AML-193 (cell line): ENCODE results near the gene ZCCHC2.

Experiments used
- DNase-seq, 2 experiments: peaks; one replicate each; lab custom pipeline; 2025; lab: John Stamatoyannopoulos, UW

ZCCHC2 gene

GRCh38 chr18:62510789-62511188 lies 12.0 kb upstream of the ZCCHC2 start:
- DNase-seq, result no peak

GRCh38 chr18:62512532-62512931 lies 10.3 kb upstream of the ZCCHC2 start:
- DNase-seq, result no peak

GRCh38 chr18:62512996-62513395 lies 9.8 kb upstream of the ZCCHC2 start:
- DNase-seq, result no peak

GRCh38 chr18:62514570-62514969 lies 8.3 kb upstream of the ZCCHC2 start:
- no peak for DNase-seq

- no peak for DNase-seq
Measured at GRCh38 chr18:62516242-62516641, 6.6 kb upstream of the ZCCHC2 start.

GRCh38 chr18:62518460-62519375 lies 4.1 kb upstream of the ZCCHC2 start:
- no peak for DNase-seq

GRCh38 chr18:62519684-62520083 lies 3.1 kb upstream of the ZCCHC2 start:
- no peak for DNase-seq

GRCh38 chr18:62521082-62521481 lies 1.7 kb upstream of the ZCCHC2 start:
- DNase-seq, result no peak

- DNase-seq, result no peak
Measured at GRCh38 chr18:62521593-62521992, 1.2 kb upstream of the ZCCHC2 start.

GRCh38 chr18:62522178-62522503 lies 684 bp upstream of the ZCCHC2 start:
- no peak for DNase-seq

- DNase-seq, result no peak
Measured at GRCh38 chr18:62523255-62523588, 397 bp downstream of the ZCCHC2 start.

- DNase-seq, result no peak
Measured at GRCh38 chr18:62523631-62524439, 1.0 kb downstream of the ZCCHC2 start.

- no peak for DNase-seq
Measured at GRCh38 chr18:62524440-62525200, 1.8 kb downstream of the ZCCHC2 start.

GRCh38 chr18:62525608-62526007 lies 2.8 kb downstream of the ZCCHC2 start:
- no peak for DNase-seq

GRCh38 chr18:62526098-62527025 lies 3.5 kb downstream of the ZCCHC2 start:
- DNase-seq, result no peak

GRCh38 chr18:62529597-62529996 lies 6.8 kb downstream of the ZCCHC2 start:
- no peak for DNase-seq

GRCh38 chr18:62531078-62531477 lies 8.3 kb downstream of the ZCCHC2 start:
- DNase-seq, result no peak

GRCh38 chr18:62531931-62532330 lies 9.1 kb downstream of the ZCCHC2 start:
- DNase-seq, result no peak

GRCh38 chr18:62536005-62536404 lies 13.2 kb downstream of the ZCCHC2 start:
- DNase-seq, result no peak

GRCh38 chr18:62537042-62537894 lies 14.4 kb downstream of the ZCCHC2 start:
- no peak for DNase-seq

- DNase-seq, result no peak
Measured at GRCh38 chr18:62537946-62538345, 15.1 kb downstream of the ZCCHC2 start.
